ENCODE measurements around the gene ZSCAN22. TPM values are rescaled to one million over a fixed set of nuclear protein-coding genes. Genes with fewer than 3 reads are reported as not detected.
"Not testable (repeated sequence)": the region's sequence is repeated elsewhere in the genome, so short reads cannot be mapped to it uniquely, and the experiment has no call there.

ZSCAN22 gene
- total RNA-seq, 2 donors from 2014 or later = 1.6 to 2.6 TPM

- no peaks in the 10 kb centered on the region for H3K4me1 ChIP-seq
- no peak overlapping the region for H3K4me3 ChIP-seq
- H3K27me3 ChIP-seq = no peaks in the 10 kb centered on the region
- H3K27ac ChIP-seq = no peak overlapping the region
- DNase-seq (ENCODE audit: low spot score) = no peak
- no peaks in the 10 kb centered on the region for H3K9me3 ChIP-seq
- no peak for TF ChIP-seq CTCF (IDR thresholded peaks at IDR 0.05)
- H3K36me3 ChIP-seq = peaks cover 26% of the 10 kb centered on the region
These were observed 12.2 kb downstream of the ZSCAN22 start for GRCh38 chr19:58338825-58339558.

GRCh38 chr19:58345558-58345957 lies 18.8 kb downstream of the ZSCAN22 start:
- Histone ChIP-seq H3K27ac (no peak overlapping the region), H3K36me3 (no peaks in the 10 kb centered on the region), H3K9me3 (no peaks in the 10 kb centered on the region), H3K4me3 (no peak overlapping the region), H3K4me1 (peaks cover 0 to 13% of the 10 kb centered on the region in 2 donors), H3K27me3 (peaks cover 0 to 4% of the 10 kb centered on the region in 2 donors)
- DNase-seq (ENCODE audit: low spot score) = no peak
- TF ChIP-seq CTCF (IDR thresholded peaks at IDR 0.05) = no peak

GRCh38 chr19:58346961-58347929 lies 20.5 kb downstream of the ZSCAN22 start:
- Histone ChIP-seq H3K4me3 (peak overlapping the region; percentile 64 to 67), H3K36me3 (no peaks in the 10 kb centered on the region), H3K27ac (peak overlapping the region; percentile 69 to 82), H3K4me1 (peaks cover 0 to 16% of the 10 kb centered on the region in 2 donors), H3K9me3 (no peaks in the 10 kb centered on the region), H3K27me3 (peaks cover 0 to 4% of the 10 kb centered on the region in 2 donors)
- DNase-seq (ENCODE audit: low spot score) = peak; percentile 63
- TF ChIP-seq CTCF (IDR thresholded peaks at IDR 0.05) = no peak

- Histone ChIP-seq H3K27ac (peak overlapping the region; percentile 62 to 69), H3K4me1 (peaks cover 0 to 16% of the 10 kb centered on the region in 2 donors), H3K4me3 (peak overlapping the region; percentile 64 to 67)
- H3K27me3 ChIP-seq; H3K36me3 ChIP-seq; H3K9me3 ChIP-seq; DNase-seq (ENCODE audit: low spot score): not testable (repeated sequence)
These were observed 21.3 kb downstream of the ZSCAN22 start for GRCh38 chr19:58348080-58348479.

- Histone ChIP-seq H3K4me3 (no peak overlapping the region), H3K27ac (no peak overlapping the region)
These were observed 22.8 kb downstream of the ZSCAN22 start for GRCh38 chr19:58349590-58349989.

More at GRCh38 chr19:58349590-58349989, 22.8 kb downstream of the ZSCAN22 start:
- Histone ChIP-seq H3K9me3 (no peaks in the 10 kb centered on the region), H3K36me3 (no peaks in the 10 kb centered on the region), H3K27me3 (peaks cover 0 to 4% of the 10 kb centered on the region in 2 donors), H3K4me1 (peaks cover 0 to 16% of the 10 kb centered on the region in 2 donors)
- no peak for DNase-seq (ENCODE audit: low spot score)
- no peak for TF ChIP-seq CTCF (IDR thresholded peaks at IDR 0.05)

Data from right atrium auricular region (tissue), 2 donors.